Brain microvascular endothelial cell (primary cell): Measurements from ENCODE around the gene ROPN1L.

Experiments used
- DNase-seq: peaks from one replicate; pipeline ENCODE4 v3.0.0-alpha.2; 2020
- H3K27ac ChIP-seq: fragments of 250-450 bp; sonication (Bioruptor Pico); 2 replicates; pipeline ENCODE4 v1.5.1; 2020; ENCODE audit warnings: mild to moderate bottlenecking, moderate library complexity
- H3K27me3 ChIP-seq: fragments of 250-450 bp; sonication (Bioruptor Pico); replicated peaks from 2 replicates; pipeline ENCODE4 v1.5.1; 2020; ENCODE audit warnings: mild to moderate bottlenecking
- H3K36me3 ChIP-seq: fragments of 250-450 bp; sonication (Bioruptor Pico); replicated peaks from 2 replicates; pipeline ENCODE4 v1.5.1; 2020; ENCODE audit warnings: mild to moderate bottlenecking
- H3K4me3 ChIP-seq: 2 replicates; pipeline ENCODE4 v1.5.1; 2011; ENCODE audit warnings: low read depth, mild to moderate bottlenecking, control low read depth, low read length, moderate library complexity
- CTCF ChIP-seq: IDR thresholded peaks from 2 replicates; pipeline ENCODE4 v1.5.1; 2011; ENCODE audit warnings: low read depth, mild to moderate bottlenecking, moderate library complexity, low read length, control low read depth, inconsistent platforms; ENCODE audit errors: missing control alignments
- in situ Hi-C: cut with HindIII; loops from 2 replicates; pipeline ENCODE4 v1.10.0; 2017; ENCODE audit warnings: low sequenced_read_pairs, low pct_ligation_motif_present

Gene ROPN1L

GRCh38 chr5:10431415-10431814, 10.3 kb upstream of the ROPN1L start:
- H3K36me3 ChIP-seq, result peaks cover 46% of the 10 kb centered on the region
- no peak for DNase-seq
- H3K4me3 ChIP-seq, result no peak overlapping the region
- no peak overlapping the region for H3K27ac ChIP-seq
- no peak for TF ChIP-seq CTCF
- in situ Hi-C loops, result no loop called here
- no peaks in the 10 kb centered on the region for H3K27me3 ChIP-seq

- in situ Hi-C loops, result no loop called here
These were observed 9.3 kb upstream of the ROPN1L start for GRCh38 chr5:10432059-10433008.

GRCh38 chr5:10434392-10434791, 7.3 kb upstream of the ROPN1L start:
- H3K4me3 ChIP-seq, result no peak overlapping the region
- peak overlapping the region; percentile 12 for H3K27ac ChIP-seq
- no peaks in the 10 kb centered on the region for H3K27me3 ChIP-seq
- DNase-seq, result no peak
- in situ Hi-C loops, result no loop called here
- H3K36me3 ChIP-seq, result peaks cover 29% of the 10 kb centered on the region
- no peak for TF ChIP-seq CTCF

More at GRCh38 chr5:10432059-10433008, 9.3 kb upstream of the ROPN1L start:
- TF ChIP-seq CTCF, result no peak
- no peak overlapping the region for H3K4me3 ChIP-seq
- DNase-seq, result no peak
- H3K27ac ChIP-seq, result no peak overlapping the region
- peaks cover 39% of the 10 kb centered on the region for H3K36me3 ChIP-seq
- H3K27me3 ChIP-seq, result no peaks in the 10 kb centered on the region

GRCh38 chr5:10438301-10438700, 3.4 kb upstream of the ROPN1L start:
- H3K27ac ChIP-seq, result no peak overlapping the region
- no peak for DNase-seq
- peaks cover 8% of the 10 kb centered on the region for H3K36me3 ChIP-seq
- no peak overlapping the region for H3K4me3 ChIP-seq
- in situ Hi-C loops, result no loop called here
- H3K27me3 ChIP-seq, result no peaks in the 10 kb centered on the region
- no peak for TF ChIP-seq CTCF

- no peak for TF ChIP-seq CTCF
- in situ Hi-C loops, result no loop called here
- Histone ChIP-seq H3K27ac (no peak overlapping the region), H3K36me3 (no peaks in the 10 kb centered on the region), H3K4me3 (no peak overlapping the region), H3K27me3 (no peaks in the 10 kb centered on the region)
- DNase-seq, result no peak
These were observed 2.0 kb upstream of the ROPN1L start for GRCh38 chr5:10439692-10440091.
